Astrocyte of the cerebellum (primary cell): Measurements from ENCODE around the gene CRMP1.

ENCODE experiments used
- DNase-seq: peaks from one replicate; pipeline ENCODE4 v3.0.0-alpha.2; 2011; ENCODE audit warnings: low read depth
- H3K4me3 ChIP-seq: 2 replicates; pipeline ENCODE4 v1.5.1; 2011; ENCODE audit warnings: mild to moderate bottlenecking, low read depth, low read length, moderate library complexity
- in situ Hi-C: cut with HindIII; loops from 2 replicates; pipeline ENCODE4 v1.10.0; 2017; ENCODE audit warnings: low sequenced_read_pairs
- TF ChIP-seq, protein P1 (sequence below): IDR thresholded peaks from 2 replicates; pipeline ENCODE4 v1.5.1; 2012; ENCODE audit warnings: low read length, low read depth, moderate library complexity, mild to moderate bottlenecking; ENCODE audit errors: missing control alignments

CRMP1 gene

DNA sequence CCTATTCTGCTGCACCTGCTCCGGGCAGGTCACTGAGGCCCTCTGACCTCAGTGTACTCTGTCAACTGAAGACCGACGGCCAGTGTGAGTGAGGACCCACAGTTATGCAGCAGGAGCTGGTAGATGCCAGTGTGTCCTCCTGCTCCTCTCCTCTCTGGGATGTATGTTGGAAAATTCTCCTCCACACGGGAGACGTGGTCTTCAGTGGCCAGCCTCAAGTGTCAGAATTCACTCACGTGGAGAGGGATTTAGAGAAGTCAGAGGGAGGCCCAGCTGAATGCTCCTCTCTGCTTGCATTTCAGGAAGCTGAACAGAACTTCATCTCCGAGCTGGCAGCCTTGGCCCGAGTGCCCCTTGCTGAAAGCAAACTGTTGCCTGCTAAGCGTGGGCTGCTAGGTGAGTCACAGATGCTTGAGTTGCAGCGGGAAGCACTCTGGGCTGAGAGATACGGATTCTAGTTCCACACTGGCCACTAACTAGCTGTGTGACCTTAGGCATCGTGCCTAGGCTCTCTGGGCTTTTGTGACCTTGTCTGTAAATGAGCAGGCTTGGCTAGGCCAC is 83.6 kb downstream of the CRMP1 start:
- H3K4me3 ChIP-seq = no peak overlapping the region
- DNase-seq = no peak
- in situ Hi-C loops = loop anchor here (25.0 kb wide), 1 partner anchor 797 kb away; the partner anchor contains the start of gene CYTL1
- TF ChIP-seq, protein P1, sequence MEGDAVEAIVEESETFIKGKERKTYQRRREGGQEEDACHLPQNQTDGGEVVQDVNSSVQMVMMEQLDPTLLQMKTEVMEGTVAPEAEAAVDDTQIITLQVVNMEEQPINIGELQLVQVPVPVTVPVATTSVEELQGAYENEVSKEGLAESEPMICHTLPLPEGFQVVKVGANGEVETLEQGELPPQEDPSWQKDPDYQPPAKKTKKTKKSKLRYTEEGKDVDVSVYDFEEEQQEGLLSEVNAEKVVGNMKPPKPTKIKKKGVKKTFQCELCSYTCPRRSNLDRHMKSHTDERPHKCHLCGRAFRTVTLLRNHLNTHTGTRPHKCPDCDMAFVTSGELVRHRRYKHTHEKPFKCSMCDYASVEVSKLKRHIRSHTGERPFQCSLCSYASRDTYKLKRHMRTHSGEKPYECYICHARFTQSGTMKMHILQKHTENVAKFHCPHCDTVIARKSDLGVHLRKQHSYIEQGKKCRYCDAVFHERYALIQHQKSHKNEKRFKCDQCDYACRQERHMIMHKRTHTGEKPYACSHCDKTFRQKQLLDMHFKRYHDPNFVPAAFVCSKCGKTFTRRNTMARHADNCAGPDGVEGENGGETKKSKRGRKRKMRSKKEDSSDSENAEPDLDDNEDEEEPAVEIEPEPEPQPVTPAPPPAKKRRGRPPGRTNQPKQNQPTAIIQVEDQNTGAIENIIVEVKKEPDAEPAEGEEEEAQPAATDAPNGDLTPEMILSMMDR = no peak

DNA sequence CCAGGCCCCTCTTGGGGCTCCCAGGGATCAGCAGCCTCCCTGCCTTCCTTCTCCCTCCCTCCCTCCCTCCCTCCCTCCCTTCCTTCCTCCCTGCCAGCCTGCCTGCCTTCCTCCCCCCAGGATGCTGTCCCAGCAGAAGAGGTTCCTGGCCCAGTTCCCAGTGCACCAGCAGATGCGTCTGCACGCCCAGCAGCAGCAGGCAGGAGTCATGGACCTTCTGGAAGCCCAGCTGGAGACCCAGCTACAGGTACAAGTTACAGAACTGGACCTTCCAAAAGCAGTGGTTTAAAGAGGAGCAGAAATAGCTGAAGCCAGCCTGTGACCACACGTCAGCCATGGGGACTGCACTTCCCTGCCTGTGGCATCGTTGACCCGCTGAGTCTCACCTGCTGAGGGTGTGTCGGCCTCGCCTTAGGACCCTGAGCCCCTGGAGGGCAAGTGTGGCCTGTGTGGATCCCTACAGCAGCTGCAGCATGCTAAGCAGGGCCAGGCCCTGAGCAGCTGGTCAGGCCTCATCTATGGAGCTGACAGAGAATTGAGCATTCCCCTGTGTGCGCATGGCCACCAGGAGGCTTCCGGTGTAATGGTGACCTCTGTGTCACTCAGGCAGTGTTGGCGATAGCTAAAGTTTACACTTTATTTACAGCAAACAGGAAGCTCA is 84.7 kb downstream of the CRMP1 start:
- in situ Hi-C loops = loop anchor here (25.0 kb wide), 1 partner anchor 796 kb away; the partner anchor contains the start of gene CYTL1
- TF ChIP-seq, protein P1 = no peak
- DNase-seq = no peak
- H3K4me3 ChIP-seq = no peak overlapping the region

DNA sequence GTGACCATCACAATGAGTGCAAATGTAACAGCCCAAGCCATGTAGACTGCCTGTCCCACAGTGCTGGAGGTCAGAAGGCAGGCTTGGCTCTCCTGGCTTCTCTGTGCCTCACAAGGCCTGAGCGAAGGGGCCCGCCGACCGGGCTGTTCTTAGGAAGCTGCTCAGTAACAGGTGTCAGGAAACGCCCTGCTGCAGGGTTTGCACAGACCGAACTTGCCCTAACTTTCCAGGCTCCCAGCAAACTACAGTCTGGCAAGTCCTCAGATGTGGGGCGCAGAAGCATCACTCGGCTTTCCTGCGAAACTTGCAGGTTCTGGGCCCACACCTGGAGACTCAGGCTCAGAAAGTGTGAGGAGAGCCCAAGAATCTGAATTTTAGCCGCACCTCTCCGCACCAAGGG is 87.6 kb downstream of the CRMP1 start:
- TF ChIP-seq, protein P1 = no peak
- in situ Hi-C loops = loop anchor here (25.0 kb wide), 1 partner anchor 793 kb away; the partner anchor contains the start of gene CYTL1
- DNase-seq = no peak
- H3K4me3 ChIP-seq = no peak overlapping the region

DNA sequence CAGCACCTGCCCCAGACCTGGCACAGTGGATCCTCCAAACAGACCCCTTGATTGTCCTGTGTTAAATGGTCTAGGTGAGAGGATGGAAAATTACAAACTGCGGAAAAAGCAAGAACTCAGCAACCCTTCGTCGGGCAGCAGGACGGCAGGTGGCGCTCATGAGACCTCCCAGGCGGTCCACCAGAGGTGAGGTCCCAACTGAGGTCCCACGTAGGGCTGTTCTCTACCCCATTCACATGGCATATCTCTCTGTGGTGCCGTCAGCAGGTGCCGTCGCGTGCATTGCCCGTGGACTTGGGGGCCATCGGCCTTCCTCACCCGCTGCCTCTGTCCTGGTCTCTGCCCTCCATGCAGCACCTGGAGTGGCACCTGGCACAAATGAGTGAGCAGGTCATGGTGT is 88.2 kb downstream of the CRMP1 start:
- TF ChIP-seq, protein P1 = peak; percentile 5
- no peak for DNase-seq
- no peak overlapping the region for H3K4me3 ChIP-seq
- in situ Hi-C loops = loop anchor here (25.0 kb wide), 1 partner anchor 792 kb away; the partner anchor contains the start of gene CYTL1

DNA sequence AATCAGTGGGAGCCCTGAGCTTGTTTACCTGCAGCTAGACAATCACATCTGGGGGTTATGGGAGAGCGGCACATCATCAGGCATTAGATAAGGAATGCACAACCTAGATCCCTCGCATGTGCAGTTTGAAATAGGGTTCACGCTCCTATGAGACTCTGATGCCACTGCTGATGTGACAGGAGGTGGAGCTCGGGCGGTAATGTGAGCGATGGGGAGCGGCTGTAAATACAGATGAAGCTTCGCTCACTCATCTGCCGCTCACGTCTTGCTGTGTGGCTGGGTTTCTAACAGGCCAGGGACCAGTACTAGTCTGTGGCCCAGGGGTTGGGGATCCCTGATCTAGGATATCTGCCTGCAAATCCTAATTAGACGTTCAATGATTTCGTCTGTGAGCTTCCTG is 90.3 kb downstream of the CRMP1 start:
- TF ChIP-seq, protein P1 = no peak
- no peak overlapping the region for H3K4me3 ChIP-seq
- DNase-seq = no peak
- in situ Hi-C loops = loop anchor here (25.0 kb wide), 1 partner anchor 790 kb away; the partner anchor contains the start of gene CYTL1

DNA sequence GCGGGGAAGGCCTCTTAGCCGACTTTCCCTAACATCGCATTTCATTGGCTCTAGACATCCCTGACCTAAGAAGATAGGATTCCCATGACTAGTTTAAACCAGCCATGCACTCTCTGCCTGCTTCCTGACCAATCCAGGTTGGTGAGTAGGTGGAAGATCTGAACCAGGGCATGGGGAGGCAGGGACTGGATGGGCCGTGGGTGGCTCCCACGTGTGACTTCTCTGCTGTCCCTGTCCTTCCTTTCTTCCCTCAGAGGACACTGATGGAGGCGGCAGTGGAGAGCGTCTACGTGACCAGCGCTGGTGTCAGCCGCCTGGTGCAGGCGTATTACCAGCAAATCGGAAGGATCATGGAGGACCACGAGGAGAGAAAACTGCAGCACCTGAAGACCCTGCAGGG is 91.2 kb downstream of the CRMP1 start:
- TF ChIP-seq, protein P1 = no peak
- DNase-seq = no peak
- in situ Hi-C loops = loop anchor here (25.0 kb wide), 1 partner anchor 789 kb away; the partner anchor contains the start of gene CYTL1
- no peak overlapping the region for H3K4me3 ChIP-seq
